HepG2 (cell line): ENCODE results near the gene CACNA1G. TPM values are rescaled to one million over a fixed set of nuclear protein-coding genes. Genes with fewer than 3 reads are reported as not detected.

Source experiments
- ARNT2 ChIP-seq: sonication (generic); formaldehyde crosslinking; IDR thresholded peaks from 2 replicates; pipeline ENCODE4 v1.8.0; 2022; ENCODE audit warnings: mild to moderate bottlenecking, low read depth, missing genetic modification reagents, moderate library complexity
- ATF3 ChIP-seq: sonication (generic); formaldehyde crosslinking; IDR thresholded peaks from 2 replicates; pipeline ENCODE4 v1.4.0; 2020; ENCODE audit warnings: missing genetic modification reagents
- CBX1 ChIP-seq: IDR thresholded peaks from one replicate; pipeline ENCODE4 v1.6.1; 2016; ENCODE audit warnings: antibody characterized with exemption, low read depth
- CHCHD3 ChIP-seq: sonication (generic); formaldehyde crosslinking; IDR thresholded peaks from 2 replicates; pipeline ENCODE4 v1.8.0; 2022; ENCODE audit warnings: mild to moderate bottlenecking, missing genetic modification reagents, moderate library complexity
- FOXO4 ChIP-seq: sonication (generic); formaldehyde crosslinking; conservative IDR thresholded peaks from 2 replicates; pipeline ENCODE4 v1.8.1; 2023; ENCODE audit warnings: missing genetic modification reagents
- GFI1 ChIP-seq: sonication (generic); formaldehyde crosslinking; IDR thresholded peaks from 2 replicates; pipeline ENCODE4 v1.5.0; 2020; ENCODE audit warnings: missing genetic modification reagents, mild to moderate bottlenecking, borderline replicate concordance
- HNRNPK ChIP-seq: fragments of 200-400 bp; formaldehyde crosslinking; IDR thresholded peaks from 2 replicates; pipeline ENCODE4 v1.6.1; 2018; ENCODE audit warnings: low read length, low read depth, moderate library complexity, mild to moderate bottlenecking; ENCODE audit not compliant: poor library complexity, severe bottlenecking
- HOXA3 ChIP-seq: sonication (generic); formaldehyde crosslinking; IDR thresholded peaks from 2 replicates; pipeline ENCODE4 v1.5.0; 2020; ENCODE audit warnings: missing genetic modification reagents
- KDM5A ChIP-seq: fragments of 200-600 bp; sonication (generic); IDR thresholded peaks from 2 replicates; pipeline ENCODE4 v1.7.0; 2018; ENCODE audit warnings: antibody characterized with exemption, mild to moderate bottlenecking, low read length, borderline replicate concordance
- KDM5B ChIP-seq: sonication (generic); formaldehyde crosslinking; IDR thresholded peaks from 2 replicates; pipeline ENCODE4 v1.4.0; 2020; ENCODE audit warnings: missing genetic modification reagents, mild to moderate bottlenecking, borderline replicate concordance
- MLLT10 ChIP-seq: sonication (generic); formaldehyde crosslinking; IDR thresholded peaks from 2 replicates; pipeline ENCODE4 v1.4.0; 2020; ENCODE audit warnings: missing genetic modification reagents
- SIN3B ChIP-seq: fragments of 150-350 bp; IDR thresholded peaks from 2 replicates; pipeline ENCODE4 v1.6.1; 2014; ENCODE audit warnings: low read length
- SOX6 ChIP-seq, 2 experiments: fragments of 450-650 bp in 1 of 2; sonication (generic) in 1 of 2; formaldehyde crosslinking in 1 of 2; IDR thresholded peaks; 2 replicates each; pipeline versions ENCODE4 v1.4.0 to v1.6.1; 2017 to 2020; ENCODE audit warnings: antibody characterized with exemption in 1 of 2, mild to moderate bottlenecking in 1 of 2, missing genetic modification reagents in 1 of 2
- STAG1 ChIP-seq: sonication (generic); formaldehyde crosslinking; IDR thresholded peaks from 2 replicates; pipeline ENCODE4 v1.4.0; 2020; ENCODE audit warnings: missing genetic modification reagents
- ZFP62 ChIP-seq: sonication (generic); formaldehyde crosslinking; IDR thresholded peaks from 2 replicates; pipeline ENCODE4 v1.4.0; 2020; ENCODE audit warnings: missing genetic modification reagents
- ZGPAT ChIP-seq: IDR thresholded peaks from 2 replicates; pipeline ENCODE4 v1.6.1; 2016; ENCODE audit warnings: mild to moderate bottlenecking
- ZNF430 ChIP-seq: sonication (generic); formaldehyde crosslinking; IDR thresholded peaks from 2 replicates; pipeline ENCODE4 v1.9.0; 2021; ENCODE audit warnings: mild to moderate bottlenecking, missing genetic modification reagents
- ZNF547 ChIP-seq: sonication (generic); formaldehyde crosslinking; IDR thresholded peaks from 2 replicates; pipeline ENCODE4 v1.5.1; 2020; ENCODE audit warnings: mild to moderate bottlenecking, missing genetic modification reagents
- ZNF570 ChIP-seq: sonication (generic); formaldehyde crosslinking; IDR thresholded peaks from 2 replicates; pipeline ENCODE4 v1.4.0; 2020; ENCODE audit warnings: mild to moderate bottlenecking, missing genetic modification reagents, borderline replicate concordance
- ZNF615 ChIP-seq: sonication (generic); formaldehyde crosslinking; IDR thresholded peaks from 2 replicates; pipeline ENCODE4 v1.5.0; 2020; ENCODE audit warnings: mild to moderate bottlenecking, missing genetic modification reagents, borderline replicate concordance
- ZNF761 ChIP-seq: sonication (generic); formaldehyde crosslinking; conservative IDR thresholded peaks from 2 replicates; pipeline ENCODE4 v1.4.0; 2020; ENCODE audit warnings: mild to moderate bottlenecking, missing genetic modification reagents
- ZZZ3 ChIP-seq: sonication (generic); formaldehyde crosslinking; IDR thresholded peaks from 2 replicates; pipeline ENCODE4 v1.4.0; 2020; ENCODE audit warnings: missing genetic modification reagents, mild to moderate bottlenecking, borderline replicate concordance
- polyA plus RNA-seq, 8 experiments: library from polyadenylated mRNA; depleted of rRNA in 3 of 8; stranded (reverse) in 7 of 8; unstranded in 1 of 8; fragments of >200 nt; fragmentation: Illumina TruSeq in 4 of 8; extraction: Trizol in 4 of 8; gene quantifications; 2 replicates each; pipeline versions ENCODE4 v1.2.1 to v1.2.3, GENCODE V29; 2011 to 2016; ENCODE audit warnings: low read depth in 4 of 8, missing spikeins in 1 of 8, mixed read lengths in 1 of 8; ENCODE audit not compliant: insufficient read depth in 1 of 8
- total RNA-seq, 5 experiments: library from RNA; depleted of rRNA; stranded (reverse); fragments of >200 nt; fragmentation: Illumina TruSeq; extraction: Trizol; gene quantifications; 2 replicates each; pipeline ENCODE4 v1.2.3, GENCODE V29; 2016; ENCODE audit warnings: low read depth in 1 of 5
- TF ChIP-seq, protein P1 (sequence below): sonication (generic); formaldehyde crosslinking; IDR thresholded peaks from 2 replicates; pipeline ENCODE4 v1.4.0; 2020; ENCODE audit warnings: mild to moderate bottlenecking, missing genetic modification reagents, borderline replicate concordance

CACNA1G gene
- total and polyA plus RNA-seq, 2 of the 13 experiments (the other 11 are each of a cell fraction or from before 2014, with no cell fraction given): 0.02 TPM; not detected in 1

DNA sequence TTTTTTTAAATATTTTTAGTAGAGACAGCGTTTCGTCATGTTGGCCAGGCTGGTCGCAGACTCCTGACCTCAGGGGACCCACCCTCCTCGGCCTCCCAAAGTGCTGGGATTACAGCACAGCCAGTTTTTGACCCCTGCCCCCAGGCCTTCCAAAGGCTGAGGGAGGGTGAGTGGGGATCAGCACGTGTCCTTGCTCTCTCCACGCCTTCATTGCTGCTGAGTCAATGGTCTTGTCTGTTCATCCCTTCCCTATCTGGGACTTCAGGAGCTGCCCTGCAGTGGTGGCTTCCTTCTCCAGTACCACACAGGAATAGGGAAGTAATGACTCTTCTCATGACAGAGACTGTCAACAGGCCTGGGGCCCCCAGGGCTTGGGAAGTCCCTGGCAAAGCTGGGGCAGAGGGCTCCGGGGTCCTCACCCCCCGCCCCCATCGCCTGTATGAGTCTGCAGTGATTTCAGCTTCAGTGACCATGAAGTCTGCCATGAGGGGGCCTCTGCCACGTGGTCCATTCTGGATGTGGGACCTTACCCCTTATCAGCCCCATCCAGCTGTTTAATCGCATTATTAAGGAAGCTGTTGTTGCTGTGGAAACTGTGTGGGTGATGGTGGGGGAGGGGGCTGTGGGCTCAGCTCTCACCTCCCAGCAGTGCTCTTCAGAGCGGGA is 80.3 kb downstream of the CACNA1G start (continued):
- TF ChIP-seq HNRNPK: no peak
- peak; percentile 64; the same call in 1 of the 2 replicates for TF ChIP-seq ZNF547 (CRISPR knock-in tag)
- no peak for TF ChIP-seq ZNF570 (CRISPR knock-in tag)
- TF ChIP-seq, protein P1, sequence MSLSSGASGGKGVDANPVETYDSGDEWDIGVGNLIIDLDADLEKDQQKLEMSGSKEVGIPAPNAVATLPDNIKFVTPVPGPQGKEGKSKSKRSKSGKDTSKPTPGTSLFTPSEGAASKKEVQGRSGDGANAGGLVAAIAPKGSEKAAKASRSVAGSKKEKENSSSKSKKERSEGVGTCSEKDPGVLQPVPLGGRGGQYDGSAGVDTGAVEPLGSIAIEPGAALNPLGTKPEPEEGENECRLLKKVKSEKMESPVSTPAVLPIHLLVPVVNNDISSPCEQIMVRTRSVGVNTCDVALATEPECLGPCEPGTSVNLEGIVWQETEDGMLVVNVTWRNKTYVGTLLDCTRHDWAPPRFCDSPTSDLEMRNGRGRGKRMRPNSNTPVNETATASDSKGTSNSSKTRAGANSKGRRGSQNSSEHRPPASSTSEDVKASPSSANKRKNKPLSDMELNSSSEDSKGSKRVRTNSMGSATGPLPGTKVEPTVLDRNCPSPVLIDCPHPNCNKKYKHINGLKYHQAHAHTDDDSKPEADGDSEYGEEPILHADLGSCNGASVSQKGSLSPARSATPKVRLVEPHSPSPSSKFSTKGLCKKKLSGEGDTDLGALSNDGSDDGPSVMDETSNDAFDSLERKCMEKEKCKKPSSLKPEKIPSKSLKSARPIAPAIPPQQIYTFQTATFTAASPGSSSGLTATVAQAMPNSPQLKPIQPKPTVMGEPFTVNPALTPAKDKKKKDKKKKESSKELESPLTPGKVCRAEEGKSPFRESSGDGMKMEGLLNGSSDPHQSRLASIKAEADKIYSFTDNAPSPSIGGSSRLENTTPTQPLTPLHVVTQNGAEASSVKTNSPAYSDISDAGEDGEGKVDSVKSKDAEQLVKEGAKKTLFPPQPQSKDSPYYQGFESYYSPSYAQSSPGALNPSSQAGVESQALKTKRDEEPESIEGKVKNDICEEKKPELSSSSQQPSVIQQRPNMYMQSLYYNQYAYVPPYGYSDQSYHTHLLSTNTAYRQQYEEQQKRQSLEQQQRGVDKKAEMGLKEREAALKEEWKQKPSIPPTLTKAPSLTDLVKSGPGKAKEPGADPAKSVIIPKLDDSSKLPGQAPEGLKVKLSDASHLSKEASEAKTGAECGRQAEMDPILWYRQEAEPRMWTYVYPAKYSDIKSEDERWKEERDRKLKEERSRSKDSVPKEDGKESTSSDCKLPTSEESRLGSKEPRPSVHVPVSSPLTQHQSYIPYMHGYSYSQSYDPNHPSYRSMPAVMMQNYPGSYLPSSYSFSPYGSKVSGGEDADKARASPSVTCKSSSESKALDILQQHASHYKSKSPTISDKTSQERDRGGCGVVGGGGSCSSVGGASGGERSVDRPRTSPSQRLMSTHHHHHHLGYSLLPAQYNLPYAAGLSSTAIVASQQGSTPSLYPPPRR (CRISPR knock-in tag): peak; percentile 53
- TF ChIP-seq FOXO4 (CRISPR knock-in tag): no peak
- TF ChIP-seq SOX6 (IDR thresholded peaks at IDR 0.05): no peak
- TF ChIP-seq SOX6 (CRISPR knock-in tag; IDR thresholded peaks at IDR 0.05): peak; percentile 75
- no peak for TF ChIP-seq CHCHD3 (CRISPR knock-in tag)
- TF ChIP-seq STAG1 (CRISPR knock-in tag): no peak
- TF ChIP-seq ZFP62 (CRISPR knock-in tag): no peak
- no peak for TF ChIP-seq ZZZ3
- TF ChIP-seq HOXA3 (CRISPR knock-in tag): peak; percentile 92
- peak; percentile 62 for TF ChIP-seq CBX1
- no peak for TF ChIP-seq ARNT2
- TF ChIP-seq KDM5A: no peak
- no peak for TF ChIP-seq SIN3B
- TF ChIP-seq ZNF430 (CRISPR knock-in tag): no peak
- TF ChIP-seq ATF3 (CRISPR knock-in tag): peak; percentile 77
- peak; percentile 72; the same call in 1 of the 2 replicates for TF ChIP-seq ZGPAT
- no peak for TF ChIP-seq MLLT10 (CRISPR knock-in tag)
- TF ChIP-seq KDM5B (CRISPR knock-in tag): no peak
- TF ChIP-seq ZNF615: no peak
- peak; percentile 54; the same call in 1 of the 2 replicates for TF ChIP-seq GFI1 (CRISPR knock-in tag)
- TF ChIP-seq ZNF761 (CRISPR knock-in tag): no peak
